A549 (cell line): ENCODE data around the gene KRT35.

ENCODE experiments used
- CBX8 ChIP-seq: fragments of 200-600 bp; sonication (generic); IDR thresholded peaks from 2 replicates; pipeline ENCODE4 v1.6.1; 2016
- CEBPB ChIP-seq, 2 experiments: fragments of >200 bp in 1 of 2; sonication (Bioruptor Twin) in 1 of 2; formaldehyde crosslinking in 1 of 2; IDR thresholded peaks; 2 replicates each; pipeline ENCODE4 v1.6.1; 2012 to 2016
- CTCF ChIP-seq: fragments of >200 bp; sonication (Bioruptor Twin); formaldehyde crosslinking; IDR thresholded peaks from 3 replicates; pipeline ENCODE4 v1.5.1; 2016
- JUN ChIP-seq, 2 experiments: fragments of >200 bp; sonication (Bioruptor Twin); formaldehyde crosslinking; IDR thresholded peaks; 2 replicates in 1 of 2; 3 replicates in 1 of 2; pipeline ENCODE4 v1.6.1; 2016 to 2017
- JUNB ChIP-seq: fragments of >200 bp; sonication (Bioruptor Twin); formaldehyde crosslinking; IDR thresholded peaks from 2 replicates; pipeline ENCODE4 v1.6.1; 2016
- MAX ChIP-seq: IDR thresholded peaks from 2 replicates; pipeline ENCODE4 v1.6.1; 2012
- MYC ChIP-seq: IDR thresholded peaks from 2 replicates; pipeline ENCODE4 v1.6.1; 2012; ENCODE audit warnings: mild to moderate bottlenecking, inconsistent platforms, low read length, improper control_type of control experiment, borderline replicate concordance
- PHF8 ChIP-seq: fragments of 200-600 bp; sonication (generic); IDR thresholded peaks from 2 replicates; pipeline ENCODE4 v1.6.1; 2016; ENCODE audit warnings: low read depth, mild to moderate bottlenecking, antibody characterized with exemption, moderate library complexity, borderline replicate concordance
- RAD21 ChIP-seq, 2 experiments: fragments of >200 bp in 1 of 2; sonication (Bioruptor Twin) in 1 of 2; formaldehyde crosslinking in 1 of 2; IDR thresholded peaks in 1 of 2; conservative IDR thresholded peaks in 1 of 2; 2 replicates in 1 of 2; 3 replicates in 1 of 2; pipeline ENCODE4 v1.6.1; 2012 to 2018; ENCODE audit warnings: inconsistent platforms in 1 of 2
- REST ChIP-seq: fragments of 200-600 bp; sonication (generic); IDR thresholded peaks from 2 replicates; pipeline ENCODE4 v1.6.1; 2016; ENCODE audit warnings: antibody characterized with exemption, mild to moderate bottlenecking, moderate library complexity
- RNF2 ChIP-seq: fragments of 200-600 bp; sonication (generic); IDR thresholded peaks from 2 replicates; pipeline ENCODE4 v1.6.1; 2016; ENCODE audit warnings: low read depth, mild to moderate bottlenecking, antibody characterized with exemption, moderate library complexity, borderline replicate concordance
- USF2 ChIP-seq: fragments of 450-650 bp; IDR thresholded peaks from 2 replicates; pipeline ENCODE4 v1.6.1; 2014; ENCODE audit warnings: antibody characterized with exemption

GRCh38 chr17:41494524-41494923 lies 13.6 kb upstream of the KRT35 start:
- TF ChIP-seq CTCF (no peak), MAX (no peak), JUNB (no peak), MYC (no peak), USF2 (no peak), CBX8 (no peak), RNF2 (no peak), CEBPB (IDR thresholded peaks at IDR 0.05) (no peak), RAD21 (conservative IDR thresholded peaks at IDR 0.05 in 1 of 2, IDR thresholded peaks at IDR 0.05 in 1 of 2) (no peak), REST (no peak), JUN (IDR thresholded peaks at IDR 0.05) (no peak), PHF8 (no peak)
